Cerebellar cortex (tissue), 1 donor: Measurements from ENCODE around the gene AIDA.
"Not testable (repeated sequence)": the region's sequence is repeated elsewhere in the genome, so short reads cannot be mapped to it uniquely, and the experiment has no call there.

Source experiments
- DNase-seq: peaks from one replicate; pipeline ENCODE4 v3.0.0-alpha.2; 2015; ENCODE audit warnings: low spot score

AIDA gene

DNA sequence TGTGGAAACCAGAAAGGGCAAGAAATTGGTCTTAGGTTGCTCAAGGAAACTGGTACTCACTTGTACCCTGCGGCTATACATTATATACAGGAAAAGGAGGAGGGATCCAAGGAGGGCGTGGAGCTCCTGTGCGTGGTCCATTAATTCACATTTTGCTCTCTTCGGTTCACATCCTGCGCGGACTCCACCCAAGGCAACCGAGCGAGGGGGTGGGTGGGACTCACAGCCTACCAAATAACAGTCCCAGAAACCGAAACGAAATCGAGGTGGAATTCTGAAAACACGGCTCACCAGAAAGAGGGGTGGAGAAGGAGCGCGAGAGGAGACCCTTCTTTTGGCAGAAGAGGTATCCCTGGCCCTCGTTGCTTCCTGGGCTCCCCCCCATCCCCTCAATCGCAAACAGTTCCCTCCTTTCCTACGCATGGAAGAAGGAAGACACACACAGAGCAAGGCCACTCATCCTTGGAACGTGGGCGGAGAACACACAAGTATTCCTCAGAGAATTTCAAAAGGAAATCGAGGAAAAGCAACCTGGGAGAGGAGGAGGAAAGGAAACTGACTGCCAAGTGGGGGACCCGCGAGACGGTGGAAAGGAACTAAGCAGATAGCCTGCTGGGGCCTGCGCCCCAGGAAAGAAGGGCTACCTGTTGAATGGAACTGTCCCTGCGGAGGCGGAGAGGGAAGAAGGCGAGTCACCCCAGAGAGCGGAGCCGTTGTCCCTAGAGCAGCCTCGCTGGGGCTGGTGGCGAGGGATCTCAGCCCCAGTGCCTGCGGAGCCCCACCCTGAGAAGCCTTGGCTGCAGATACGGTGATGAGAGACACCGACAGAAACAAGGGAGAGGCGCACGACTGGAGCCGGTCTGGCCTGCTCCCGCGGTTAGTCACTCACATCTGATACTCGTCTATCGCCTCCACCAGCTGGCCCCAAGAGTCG is 705 bp downstream of the AIDA start:
- peak; percentile 49 for DNase-seq

DNA sequence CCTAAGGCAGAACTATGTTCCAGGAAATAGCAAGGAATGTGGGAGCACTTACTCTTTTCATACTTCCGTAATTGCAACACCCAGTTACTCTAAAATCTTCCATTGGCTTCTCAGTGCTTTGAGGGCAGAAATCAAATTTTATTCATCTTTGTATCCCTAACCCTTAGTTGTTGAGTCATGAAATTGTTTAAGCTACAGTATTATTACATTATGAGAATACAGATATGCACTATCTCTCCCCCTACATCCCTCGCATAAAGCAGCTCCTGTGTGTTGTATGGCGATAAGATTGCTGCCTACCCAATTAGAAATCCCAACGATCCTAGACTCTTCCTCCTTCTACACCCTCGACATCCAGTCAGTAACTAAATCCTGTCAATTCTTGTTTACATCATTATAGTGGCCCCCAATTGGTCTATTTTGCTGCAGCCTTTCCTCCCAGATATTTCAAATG is 2.6 kb downstream of the AIDA start:
- DNase-seq, result no peak

DNA sequence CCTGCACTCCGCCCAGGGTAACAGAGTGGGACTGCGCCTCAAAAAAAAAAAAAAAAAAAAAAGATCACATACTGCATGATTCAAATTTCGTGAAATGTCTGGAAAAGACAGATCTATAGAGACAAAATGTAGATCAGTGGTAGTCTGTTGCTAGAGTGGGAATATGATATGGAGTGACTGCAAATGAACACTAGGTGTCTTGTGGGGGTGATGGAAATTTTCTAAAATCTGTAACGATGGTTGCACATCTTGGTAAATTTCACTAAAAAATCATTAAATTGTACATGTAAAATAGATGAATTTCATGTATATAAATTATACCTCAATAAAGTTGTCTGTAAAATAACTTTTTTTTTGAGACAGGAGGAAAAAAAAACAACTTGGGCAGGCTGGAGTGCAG is 5.5 kb downstream of the AIDA start:
- DNase-seq, result no peak

DNA sequence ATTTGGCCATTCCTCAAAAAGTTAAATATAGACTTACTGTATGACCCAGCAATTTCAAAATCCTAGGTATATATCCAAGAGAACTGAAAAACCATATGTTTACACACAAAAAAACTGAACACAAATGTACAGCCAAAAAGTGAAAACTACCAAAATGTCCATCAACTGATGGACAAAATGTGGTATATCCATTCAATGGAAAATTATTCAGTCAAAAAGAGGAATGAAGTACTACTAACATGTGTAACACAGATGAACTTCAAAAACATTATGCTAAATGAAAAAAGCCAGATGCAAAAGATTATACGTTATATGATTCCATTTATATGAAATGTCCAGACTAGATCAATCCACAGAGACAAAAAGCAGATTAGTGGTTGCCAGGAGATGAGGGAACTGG is 8.0 kb downstream of the AIDA start:
- no peak for DNase-seq

DNA sequence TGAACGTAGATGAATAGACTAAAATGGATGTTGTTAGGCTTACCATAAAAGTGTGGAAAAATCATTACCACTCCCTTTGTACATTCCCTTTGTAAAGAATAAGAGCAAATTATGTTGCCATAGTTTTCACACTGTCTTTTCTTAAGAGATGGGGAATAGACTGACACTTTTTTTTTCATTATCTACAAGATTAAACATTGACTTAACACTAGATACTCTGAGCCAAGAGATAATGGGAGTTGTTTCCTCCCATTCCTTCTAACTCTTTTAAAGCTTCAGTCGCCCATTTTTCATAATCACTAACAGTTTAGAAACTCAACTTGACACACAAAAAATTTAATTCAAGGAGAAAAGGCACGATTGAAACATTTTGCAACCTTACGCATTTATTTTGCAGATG is 10.1 kb downstream of the AIDA start:
- no peak for DNase-seq

DNA sequence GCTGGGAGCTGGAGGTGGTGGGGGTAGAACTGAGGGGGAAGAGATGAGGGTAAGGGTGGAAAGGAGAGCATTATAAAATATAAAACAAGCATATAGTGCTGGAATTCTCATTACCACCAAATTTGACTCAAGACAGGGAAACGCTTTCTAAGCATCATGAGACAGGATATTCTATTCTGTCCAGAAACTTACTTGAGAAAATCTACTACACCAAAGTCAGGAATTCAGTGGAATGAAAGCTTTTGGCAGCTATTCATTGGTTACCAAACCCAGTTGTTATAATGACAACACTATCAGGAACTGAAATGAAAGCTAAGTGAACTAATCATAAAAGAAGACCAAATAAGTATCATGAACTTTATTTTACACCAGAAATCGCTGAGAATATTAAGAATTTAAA is 14.5 kb downstream of the AIDA start:
- no peak for DNase-seq

DNA sequence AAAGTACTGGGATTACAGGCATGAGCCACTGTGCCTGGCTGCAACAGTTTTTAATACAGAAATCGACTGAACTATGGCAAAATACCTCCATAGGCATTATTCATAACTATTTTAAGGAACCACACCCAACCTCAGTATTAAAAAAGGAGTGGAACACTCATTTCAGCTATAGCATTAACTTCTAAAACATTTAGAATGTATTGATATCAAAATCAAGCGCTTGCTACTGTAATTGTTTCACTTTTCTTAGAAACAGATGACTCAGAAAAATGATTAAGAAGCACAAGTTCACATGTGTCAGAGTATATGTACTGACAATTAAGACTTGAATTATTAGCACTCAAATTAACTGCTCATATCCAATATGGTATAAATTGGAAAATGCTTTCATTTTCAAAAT is 15.1 kb downstream of the AIDA start:
- no peak for DNase-seq

DNA sequence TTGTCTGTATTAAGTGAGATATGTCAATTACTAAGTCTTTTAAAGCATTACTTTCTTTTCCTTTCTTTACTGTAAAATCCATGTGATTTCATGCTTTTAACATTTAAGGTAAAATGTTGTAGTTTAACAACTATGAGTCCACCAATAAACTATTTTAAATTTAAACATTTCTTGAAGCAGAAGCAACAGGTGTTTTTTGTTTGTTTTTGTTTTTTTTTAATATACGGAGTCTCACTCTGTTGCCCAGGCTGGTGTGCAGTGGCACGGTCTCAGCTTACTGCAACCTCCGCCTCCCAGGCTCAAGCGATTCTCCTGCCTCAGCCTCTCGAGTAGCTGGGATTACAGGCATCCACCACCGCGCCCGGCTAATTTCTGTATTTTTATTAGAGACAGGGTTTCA is 15.6 kb downstream of the AIDA start:
- no peak for DNase-seq

DNA sequence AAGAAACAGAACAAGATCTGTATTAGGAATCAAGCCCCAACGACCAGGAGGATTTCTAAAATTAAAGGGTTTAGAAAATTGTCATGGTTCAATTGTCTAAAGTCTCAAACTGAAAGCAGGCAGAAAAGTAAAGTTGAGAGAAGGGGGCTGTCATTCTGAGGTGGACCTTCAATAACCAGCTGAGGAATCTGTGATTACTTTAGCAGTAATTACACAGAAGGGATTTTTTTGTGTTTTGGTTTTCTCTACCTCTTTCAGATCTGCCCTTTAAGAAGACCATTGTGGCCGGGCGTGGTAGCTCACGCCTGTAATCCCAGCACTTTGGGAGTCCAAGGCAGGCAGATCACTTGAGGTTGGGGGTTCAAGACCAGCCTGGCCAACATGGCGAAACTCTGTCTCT is 17.4 kb downstream of the AIDA start:
- DNase-seq, result no peak

DNA sequence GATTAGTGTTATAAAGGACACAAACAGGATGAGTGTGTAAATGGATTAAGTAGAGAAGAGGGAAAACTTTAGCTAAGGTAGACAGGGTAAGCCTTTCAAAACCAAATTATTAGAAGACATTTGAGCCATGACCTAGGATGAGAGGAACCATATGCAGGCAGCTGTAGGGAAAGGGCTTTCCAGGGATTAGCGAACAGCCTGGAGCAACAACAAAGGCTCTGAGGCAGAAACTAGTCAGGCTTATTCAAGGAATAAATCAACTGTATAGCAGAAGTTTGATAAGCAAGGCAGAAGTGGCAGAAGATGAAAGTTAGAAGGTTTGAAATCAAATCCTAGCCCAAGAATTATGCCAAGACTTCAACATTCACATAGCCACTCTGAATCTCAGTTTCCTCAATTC is 21.3 kb downstream of the AIDA start:
- no peak for DNase-seq

DNA sequence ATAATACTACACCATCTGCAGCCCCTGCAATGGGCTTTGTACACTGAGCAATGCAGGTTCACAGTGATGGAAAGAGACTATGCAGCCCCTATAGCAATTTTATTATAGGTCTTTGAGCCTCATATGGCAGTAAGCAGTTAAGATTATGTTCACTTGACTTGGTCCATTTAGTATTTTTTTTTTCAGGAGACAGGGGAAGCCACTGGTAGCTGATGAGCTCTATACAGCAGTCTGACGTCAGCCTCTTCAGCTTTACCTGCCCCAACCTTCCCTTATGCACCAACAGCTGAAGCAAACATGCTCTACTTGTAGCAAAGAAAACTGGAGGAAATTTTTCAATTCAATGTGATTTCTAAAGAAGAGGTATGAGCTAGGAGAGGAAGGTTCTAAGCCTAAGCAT is 32.2 kb downstream of the AIDA start:
- no peak for DNase-seq

DNA sequence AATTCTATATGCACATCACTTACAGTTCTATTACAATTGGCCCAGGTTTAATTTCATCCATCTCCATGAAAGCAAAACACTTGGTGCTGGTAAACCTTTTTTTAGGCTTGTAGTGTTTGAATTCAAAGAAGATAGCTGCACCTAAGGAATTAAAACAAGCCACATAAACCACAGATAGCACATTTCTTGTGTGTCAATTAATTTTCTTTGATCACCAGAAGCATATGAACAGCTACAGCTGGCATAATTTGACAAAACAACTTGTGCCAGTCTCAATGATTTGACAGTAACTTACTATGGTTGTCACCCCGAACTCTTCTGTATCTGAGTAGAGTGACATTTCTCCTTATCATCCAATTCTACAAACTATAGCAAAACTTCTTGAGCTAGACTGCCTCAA is 42.2 kb downstream of the AIDA start:
- no peak for DNase-seq

DNA sequence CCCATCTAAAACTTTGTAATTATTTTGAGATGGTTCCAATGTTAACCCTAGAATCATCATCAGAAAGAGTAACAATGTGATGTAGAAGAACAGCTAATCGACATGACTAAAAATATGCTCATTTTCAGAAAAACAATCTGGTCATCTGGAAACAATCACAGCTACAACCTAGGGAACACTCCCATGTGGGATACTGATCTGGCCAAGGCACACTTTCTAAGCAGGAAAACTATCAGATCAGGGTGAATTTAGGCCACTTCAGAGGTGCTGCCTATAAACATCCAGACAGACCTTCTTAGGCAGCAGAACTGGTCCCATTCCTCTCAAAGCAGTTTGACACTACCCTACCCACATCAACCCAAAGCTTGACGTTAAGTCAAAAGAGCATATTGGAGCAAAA is 43.2 kb downstream of the AIDA start:
- not testable (repeated sequence) for DNase-seq

DNA sequence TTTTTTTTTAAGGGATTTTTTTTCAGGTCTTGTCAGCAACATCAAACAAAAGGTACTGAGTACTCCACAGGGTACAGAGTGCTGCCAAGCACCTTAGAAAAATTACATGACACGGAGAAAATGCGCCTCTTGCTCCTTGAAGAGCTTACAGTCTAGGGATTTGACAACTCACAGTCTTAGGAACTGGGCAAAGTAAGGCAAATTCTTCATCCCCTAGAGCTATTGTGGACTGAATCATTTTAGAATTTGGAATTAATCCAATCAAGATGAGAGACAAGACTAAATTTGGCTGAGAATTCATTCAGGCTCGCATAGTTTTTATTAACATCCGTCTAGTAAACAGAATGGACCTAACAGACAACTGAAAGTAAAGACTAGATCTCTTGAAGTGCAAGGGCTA is 44.1 kb downstream of the AIDA start:
- not testable (repeated sequence) for DNase-seq

DNA sequence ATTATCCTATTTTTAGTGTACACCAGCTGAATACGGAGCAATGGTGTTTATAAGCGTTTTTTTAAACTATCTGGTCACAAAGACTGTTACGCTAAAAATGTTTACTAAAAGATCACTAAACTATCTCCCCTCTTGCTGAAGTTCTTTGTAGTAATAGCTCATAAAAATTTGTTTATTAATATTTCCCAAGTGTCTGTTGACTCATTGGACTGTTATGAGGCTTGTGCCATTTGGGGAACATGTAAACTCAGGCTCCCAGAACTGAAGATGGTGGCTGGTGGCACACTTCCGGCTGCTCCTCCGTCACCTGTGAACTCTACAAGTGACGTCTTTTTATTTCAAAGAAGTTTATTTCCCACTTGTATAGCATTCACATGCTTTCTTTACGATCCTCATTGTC is 46.3 kb downstream of the AIDA start:
- DNase-seq, result no peak

DNA sequence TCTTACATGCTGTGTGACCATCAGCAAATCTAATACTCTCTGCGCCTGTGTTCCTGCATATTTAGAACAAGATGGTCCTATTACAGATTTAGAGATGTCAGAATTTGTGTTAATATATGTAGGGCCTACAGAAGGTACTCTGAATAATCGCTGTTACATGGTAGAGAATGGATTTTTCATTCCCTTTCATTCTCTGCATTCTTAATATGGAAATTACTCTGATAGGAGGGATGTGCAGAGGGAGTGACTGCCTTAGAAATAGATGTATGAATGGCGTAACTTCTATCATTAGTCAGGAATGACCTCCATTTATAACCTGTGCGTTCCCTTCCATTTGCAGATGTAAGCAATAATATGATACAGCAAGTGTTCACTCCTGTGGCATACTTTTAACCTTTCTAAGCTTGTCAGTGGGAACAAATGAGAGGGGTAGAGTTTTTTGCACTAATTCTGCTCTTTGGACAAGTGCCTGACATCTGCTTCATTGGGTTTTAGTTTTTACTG is 48.8 kb downstream of the AIDA start:
- no peak for DNase-seq

DNA sequence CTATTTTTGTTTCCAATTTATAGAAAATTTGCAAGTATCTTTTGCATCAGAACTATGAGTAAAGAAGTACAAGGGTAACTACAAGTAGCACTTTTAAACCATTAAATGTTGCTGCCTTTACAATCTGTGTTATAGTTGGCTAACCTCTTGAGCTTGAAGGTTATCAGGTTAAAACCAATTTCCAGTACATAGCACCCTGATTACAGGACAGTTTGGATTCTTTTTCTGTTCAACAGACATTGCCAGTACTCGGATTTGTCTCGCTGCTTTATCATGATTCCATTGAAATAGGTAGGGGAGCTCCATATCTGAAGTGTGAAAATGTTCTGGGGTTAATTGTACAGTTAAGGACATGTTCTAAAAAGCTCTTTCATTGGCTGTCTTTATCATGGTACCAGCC is 54.4 kb downstream of the AIDA start:
- no peak for DNase-seq

DNA sequence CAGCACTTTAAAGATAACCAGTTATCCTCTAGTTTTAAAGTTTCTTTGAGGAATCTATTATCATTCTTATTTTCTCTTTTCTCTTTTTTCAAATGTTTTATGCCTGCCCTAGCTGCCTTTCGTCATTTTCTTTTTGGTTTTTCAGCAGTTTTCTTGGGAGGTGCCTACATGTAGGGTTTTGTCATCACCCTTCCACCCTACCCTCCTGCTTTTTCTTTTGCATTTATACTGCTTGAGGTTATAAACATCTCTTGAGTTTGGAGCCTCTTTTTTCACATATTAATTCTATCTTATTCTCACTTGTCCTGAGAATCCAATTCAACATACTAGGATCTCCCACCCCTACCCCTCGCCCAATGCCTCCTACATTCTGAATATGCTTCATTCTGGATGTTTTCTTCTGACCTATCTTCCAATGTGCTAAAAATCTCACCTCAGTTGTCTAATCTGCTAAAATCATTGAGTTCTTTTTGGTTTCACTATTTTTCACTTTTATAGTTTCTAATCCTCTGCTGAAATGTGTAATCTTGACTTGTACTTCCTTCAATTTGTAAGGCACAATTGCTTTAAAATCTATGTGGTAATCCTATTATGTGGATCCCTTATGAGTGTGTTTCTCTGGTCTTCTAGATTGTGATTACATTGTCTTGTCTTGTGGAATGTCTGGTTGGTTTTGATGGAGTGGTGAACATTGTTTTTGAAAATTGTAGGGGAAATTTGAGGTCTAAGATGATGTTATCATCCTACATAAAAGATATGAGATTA is 55.7 kb downstream of the AIDA start:
- DNase-seq, result no peak

DNA sequence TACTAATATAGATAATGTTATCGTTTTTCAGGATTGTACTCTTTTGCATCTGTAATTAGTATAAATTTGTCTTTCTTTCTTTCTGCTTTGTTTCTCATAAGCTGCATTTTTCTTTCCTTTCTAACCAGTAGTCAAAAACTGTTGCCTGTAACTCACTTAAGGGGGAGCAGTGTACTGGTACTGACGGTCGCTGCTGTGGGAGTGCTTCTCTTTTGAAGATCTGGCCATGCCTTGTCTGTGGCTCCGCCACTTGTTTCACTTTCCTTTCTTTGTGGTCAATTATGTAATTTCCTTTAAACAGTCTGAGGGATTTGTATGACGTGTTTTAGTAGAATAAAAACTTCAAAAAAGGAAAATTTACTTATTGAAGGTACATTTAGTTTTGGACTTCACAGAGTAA is 57.4 kb downstream of the AIDA start:
- peak; percentile 8 for DNase-seq

DNA sequence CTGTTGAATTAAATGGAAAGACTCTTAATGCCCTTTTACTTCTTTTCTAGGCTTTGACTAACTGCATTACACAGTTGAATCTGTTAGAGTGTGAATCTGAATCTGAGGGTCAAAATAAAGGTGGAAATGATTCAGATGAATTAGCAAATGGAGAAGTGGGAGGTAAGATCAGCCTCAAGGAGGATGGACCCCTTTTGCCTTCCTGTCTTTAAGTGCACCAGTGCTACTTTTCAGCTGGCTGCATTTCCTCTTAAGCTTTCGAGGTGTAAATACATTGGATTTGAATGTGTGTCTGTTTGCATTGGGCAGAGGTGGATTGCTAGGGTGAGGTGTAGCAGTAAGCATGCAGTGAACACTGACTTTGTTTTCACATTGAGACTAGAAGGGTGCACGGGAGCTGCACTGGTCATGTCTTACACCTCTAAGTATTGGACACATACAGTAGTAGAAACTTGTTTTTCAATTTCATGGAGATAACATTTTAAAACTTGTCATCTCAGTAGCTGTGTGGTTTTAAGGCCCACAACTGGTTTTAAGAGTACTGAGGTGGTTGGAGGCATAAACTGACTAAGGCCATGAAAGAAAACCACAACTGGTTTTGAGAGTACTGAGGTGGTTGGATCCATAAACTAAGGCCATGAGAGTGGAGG is 59.0 kb downstream of the AIDA start:
- DNase-seq, result no peak

DNA sequence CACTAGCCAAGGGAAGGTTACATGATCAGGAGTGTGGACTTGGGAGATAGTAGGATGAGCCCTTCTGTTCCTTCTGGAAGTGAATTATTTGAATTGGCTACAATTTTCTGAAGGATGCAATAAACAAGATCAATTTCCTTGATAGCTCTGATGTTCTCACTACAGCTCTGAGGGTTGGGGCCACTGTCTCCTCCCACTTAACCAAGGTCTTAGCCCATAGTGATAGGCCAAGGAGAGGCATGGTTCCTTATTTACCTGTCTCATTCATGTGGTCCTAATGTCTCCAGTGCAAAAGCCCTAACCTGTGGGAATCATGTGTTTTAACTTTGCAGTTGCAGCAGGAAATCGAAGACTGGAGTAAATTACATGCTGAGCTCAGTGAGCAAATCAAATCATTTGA is 59.6 kb downstream of the AIDA start:
- no peak for DNase-seq

DNA sequence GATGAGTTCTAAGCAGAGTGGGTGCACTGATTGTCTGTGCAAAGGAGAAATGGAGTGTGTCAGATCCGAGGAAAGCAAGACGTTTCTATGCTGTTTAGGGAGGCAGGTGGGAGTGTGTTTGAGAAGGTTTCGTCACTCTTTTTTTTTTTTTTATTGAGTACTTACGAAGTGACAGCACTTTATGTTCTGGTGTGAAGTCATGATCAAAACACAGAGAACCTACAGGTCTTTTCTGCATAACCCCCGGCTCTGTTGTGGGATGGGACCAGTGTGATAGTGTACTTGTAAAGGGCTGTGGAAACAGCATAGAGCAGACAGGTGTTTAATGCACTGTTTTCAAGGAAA is 67.7 kb downstream of the AIDA start:
- no peak for DNase-seq
